GM11168 (cell line): Measurements from ENCODE around the gene DRD4.
"Not testable (repeated sequence)": the region's sequence is repeated elsewhere in the genome, so short reads cannot be mapped to it uniquely, and the experiment has no call there.

Source experiments
- in situ Hi-C: fragments of 300-500 bp; cut with MboI; formaldehyde crosslinking; loops from one replicate; pipeline ENCODE4 v1.12.0; 2022; ENCODE audit warnings: low sequenced_read_pairs; ENCODE audit not compliant: unreplicated experiment

Gene DRD4

GRCh38 chr11:665062-665703 lies 28.1 kb downstream of the DRD4 start:
- in situ Hi-C loops: loop anchor here (5.0 kb wide), 1 partner anchor 63 kb away; no protein-coding TSS in a partner anchor

GRCh38 chr11:665704-666281 lies 28.7 kb downstream of the DRD4 start:
- in situ Hi-C loops: loop anchor here (5.0 kb wide), 1 partner anchor 63 kb away; no protein-coding TSS in a partner anchor

GRCh38 chr11:673866-674265 lies 36.8 kb downstream of the DRD4 start:
- in situ Hi-C loops: no loop called here

- in situ Hi-C loops: no loop called here
These were observed 37.3 kb downstream of the DRD4 start for GRCh38 chr11:674406-674805.

GRCh38 chr11:678297-678696 lies 41.2 kb downstream of the DRD4 start:
- in situ Hi-C loops: no loop called here

- in situ Hi-C loops: no loop called here
These were observed 42.5 kb downstream of the DRD4 start for GRCh38 chr11:679271-680207.

- in situ Hi-C loops: no loop called here
These were observed 43.4 kb downstream of the DRD4 start for GRCh38 chr11:680476-680875.

GRCh38 chr11:680970-681369 lies 43.9 kb downstream of the DRD4 start:
- in situ Hi-C loops: no loop called here

- in situ Hi-C loops: no loop called here
These were observed 49.6 kb downstream of the DRD4 start for GRCh38 chr11:686451-687243.

GRCh38 chr11:687751-688150 lies 50.7 kb downstream of the DRD4 start:
- in situ Hi-C loops: no loop called here

GRCh38 chr11:688681-689080 lies 51.6 kb downstream of the DRD4 start:
- in situ Hi-C loops: no loop called here

- in situ Hi-C loops: no loop called here
These were observed 52.6 kb downstream of the DRD4 start for GRCh38 chr11:689625-690024.

GRCh38 chr11:690244-690643 lies 53.2 kb downstream of the DRD4 start:
- in situ Hi-C loops: not testable (repeated sequence)
